Panc1 (cell line): Measurements from ENCODE around the gene PERCC1. TPM values are rescaled to one million over a fixed set of nuclear protein-coding genes. Genes with fewer than 3 reads are reported as not detected.

Experiments used
- ATAC-seq: fragments of 200-7000 bp; cut with Tn5 transposase; 2 replicates; pipeline ENCODE4 v1.9.1; 2020; ENCODE audit warnings: mild to moderate bottlenecking, moderate library complexity
- BruUV-seq: library from RNA; stranded (reverse); fragments of 400-500 nt; replicated peaks from 2 replicates; lab custom pipeline; 2021; lab: Mats Ljungman, UMichigan
- CTCF ChIA-PET: fragments of 300-600 bp; sonication (Branson Sonifier 250); formaldehyde crosslinking; loops from one replicate; lab custom pipeline; 2022; ENCODE audit warnings: antibody characterized with exemption; lab: Charles Lee
- POLR2A ChIA-PET: fragments of 300-600 bp; sonication (Branson Sonifier 250); formaldehyde crosslinking; loops from one replicate; lab custom pipeline; 2022; ENCODE audit warnings: antibody characterized with exemption; lab: Charles Lee
- DNase-seq: peaks from one replicate; pipeline ENCODE4 v3.0.0-alpha.2; 2010; ENCODE audit warnings: low read depth, low spot score
- H3K27ac ChIP-seq: 2 replicates; pipeline ENCODE4 v1.5.1; 2011; ENCODE audit warnings: mild to moderate bottlenecking, low read length, inconsistent platforms
- H3K27me3 ChIP-seq: fragments of 200-500 bp; sonication (Bioruptor generic); 2 replicates; pipeline ENCODE4 v1.6.0; 2014; ENCODE audit warnings: low read length, inconsistent platforms; ENCODE audit not compliant: control insufficient read depth, insufficient read depth
- H3K36me3 ChIP-seq: fragments of 200-500 bp; sonication (Bioruptor generic); 2 replicates; pipeline ENCODE4 v1.5.1; 2014; ENCODE audit warnings: inconsistent platforms, mild to moderate bottlenecking, low read length, moderate library complexity; ENCODE audit not compliant: control insufficient read depth, insufficient read depth
- H3K4me1 ChIP-seq: 2 replicates; pipeline ENCODE4 v1.5.1; 2011; ENCODE audit warnings: inconsistent platforms, mild to moderate bottlenecking, low read length, moderate library complexity; ENCODE audit not compliant: control insufficient read depth, insufficient read depth
- H3K4me3 ChIP-seq, 2 experiments: 2 replicates each; pipeline ENCODE4 v1.5.1; 2011 to 2012; ENCODE audit warnings: low read depth in 2 of 2, low read length in 2 of 2, mild to moderate bottlenecking in 2 of 2, inconsistent platforms in 1 of 2, moderate library complexity in 1 of 2
- H3K9me3 ChIP-seq: fragments of 200-500 bp; sonication (Bioruptor generic); 2 replicates; pipeline ENCODE4 v1.5.1; 2014; ENCODE audit warnings: low read depth, mild to moderate bottlenecking, inconsistent platforms, low read length, moderate library complexity; ENCODE audit not compliant: control insufficient read depth, insufficient read depth
- CTCF ChIP-seq: fragments of 450-650 bp; IDR thresholded peaks from 2 replicates; pipeline ENCODE4 v1.5.1; 2017; ENCODE audit warnings: mild to moderate bottlenecking
- POLR2AphosphoS5 ChIP-seq: IDR thresholded peaks from 2 replicates; pipeline ENCODE4 v1.6.1; 2012; ENCODE audit warnings: mild to moderate bottlenecking, low read depth, low read length, moderate library complexity
- REST ChIP-seq, 2 experiments: IDR thresholded peaks; 2 replicates each; pipeline ENCODE4 v1.6.1; 2011 to 2012; ENCODE audit warnings: low read depth in 2 of 2, control low read depth in 1 of 2, low read length in 1 of 2, mild to moderate bottlenecking in 1 of 2, moderate library complexity in 1 of 2; ENCODE audit not compliant: insufficient read depth in 1 of 2
- SIN3A ChIP-seq: IDR thresholded peaks from 2 replicates; pipeline ENCODE4 v1.6.1; 2012; ENCODE audit warnings: low read depth, mild to moderate bottlenecking, low read length, moderate library complexity, borderline replicate concordance; ENCODE audit not compliant: insufficient read depth
- TCF7L2 ChIP-seq: IDR thresholded peaks from 2 replicates; pipeline ENCODE4 v1.6.1; 2011; ENCODE audit warnings: mild to moderate bottlenecking, low read depth, low read length, inconsistent platforms
- in situ Hi-C: cut with HindIII; loops from 2 replicates; pipeline ENCODE4 v1.10.0; 2016; ENCODE audit warnings: low sequenced_read_pairs, low pct_unique_long_range_greater_than_20kb
- intact Hi-C: fragments of 100-400 bp; cut with micrococcal nuclease; formaldehyde crosslinking; loops from one replicate; pipeline ENCODE4 v1.10.0; 2022; ENCODE audit not compliant: unreplicated experiment
- total RNA-seq: library from RNA; stranded (reverse); gene quantifications from one replicate; pipeline ENCODE4 v1.2.1, GENCODE V29; 2021; ENCODE audit not compliant: unreplicated experiment

PERCC1 gene
- total RNA-seq, 1 experiment from 2014 or later, result not detected

GRCh38 chr16:1393613-1394176 is 37.2 kb upstream of the PERCC1 start:
- in situ Hi-C loops, result no loop called here

GRCh38 chr16:1394367-1394951 is 36.4 kb upstream of the PERCC1 start:
- intact Hi-C loops, result no loop called here
- BruUV-seq, result no TSS peak
- CTCF ChIA-PET, result no interaction called here
- Histone ChIP-seq H3K36me3 (no peaks in the 10 kb centered on the region), H3K27ac (no peak overlapping the region), H3K27me3 (no peaks in the 10 kb centered on the region), H3K4me1 (no peaks in the 10 kb centered on the region), H3K9me3 (no peaks in the 10 kb centered on the region), H3K4me3 (no peak overlapping the region)
- in situ Hi-C loops, result no loop called here
- no peak for DNase-seq
- ATAC-seq, result no peak
- no peak for TF ChIP-seq TCF7L2
- TF ChIP-seq POLR2AphosphoS5, result no peak
- TF ChIP-seq CTCF, result no peak
- TF ChIP-seq REST (IDR thresholded peaks at IDR 0.05; ENCODE audit: insufficient read depth in 1 of 2, low read depth in 2 of 2, low read length in 1 of 2), result no peak
- TF ChIP-seq SIN3A, result no peak
- POLR2A ChIA-PET, result no interaction called here

More at GRCh38 chr16:1393613-1394176, 37.2 kb upstream of the PERCC1 start:
- H3K4me3 ChIP-seq, result no peak overlapping the region
- no peaks in the 10 kb centered on the region for H3K36me3 ChIP-seq
- no TSS peak for BruUV-seq
- intact Hi-C loops, result no loop called here
- no peaks in the 10 kb centered on the region for H3K27me3 ChIP-seq
- H3K9me3 ChIP-seq, result no peaks in the 10 kb centered on the region
- ChIA-PET POLR2A (no interaction called here), CTCF (no interaction called here)
- no peak overlapping the region for H3K27ac ChIP-seq
- no peak for DNase-seq
- H3K4me1 ChIP-seq, result no peaks in the 10 kb centered on the region
- TF ChIP-seq TCF7L2 (no peak), SIN3A (no peak)
- ATAC-seq, result no peak

GRCh38 chr16:1395444-1396031 is 35.3 kb upstream of the PERCC1 start:
- POLR2A ChIA-PET, result no interaction called here
- no TSS peak for BruUV-seq

More at GRCh38 chr16:1395444-1396031, 35.3 kb upstream of the PERCC1 start:
- Histone ChIP-seq H3K27ac (no peak overlapping the region), H3K4me3 (no peak overlapping the region), H3K36me3 (no peaks in the 10 kb centered on the region), H3K9me3 (no peaks in the 10 kb centered on the region), H3K27me3 (no peaks in the 10 kb centered on the region), H3K4me1 (no peaks in the 10 kb centered on the region)
- CTCF ChIA-PET, result no interaction called here
- in situ Hi-C loops (no loop called here), intact Hi-C loops (no loop called here)
- no peak for TF ChIP-seq TCF7L2
- no peak for TF ChIP-seq POLR2AphosphoS5
- no peak for TF ChIP-seq REST (IDR thresholded peaks at IDR 0.05; ENCODE audit: insufficient read depth in 1 of 2, low read depth in 2 of 2, low read length in 1 of 2)
- no peak for TF ChIP-seq CTCF
- no peak for TF ChIP-seq SIN3A
- DNase-seq, result no peak
- no peak for ATAC-seq
